ENCODE results near the gene NRARP. TPM values are rescaled to one million over a fixed set of nuclear protein-coding genes. Genes with fewer than 3 reads are reported as not detected.

The NRARP gene
- total and polyA plus RNA-seq, 2 donors (not counting 1 experiment from before 2014, with no cell fraction given) = 5.7 to 11.5 TPM

DNA sequence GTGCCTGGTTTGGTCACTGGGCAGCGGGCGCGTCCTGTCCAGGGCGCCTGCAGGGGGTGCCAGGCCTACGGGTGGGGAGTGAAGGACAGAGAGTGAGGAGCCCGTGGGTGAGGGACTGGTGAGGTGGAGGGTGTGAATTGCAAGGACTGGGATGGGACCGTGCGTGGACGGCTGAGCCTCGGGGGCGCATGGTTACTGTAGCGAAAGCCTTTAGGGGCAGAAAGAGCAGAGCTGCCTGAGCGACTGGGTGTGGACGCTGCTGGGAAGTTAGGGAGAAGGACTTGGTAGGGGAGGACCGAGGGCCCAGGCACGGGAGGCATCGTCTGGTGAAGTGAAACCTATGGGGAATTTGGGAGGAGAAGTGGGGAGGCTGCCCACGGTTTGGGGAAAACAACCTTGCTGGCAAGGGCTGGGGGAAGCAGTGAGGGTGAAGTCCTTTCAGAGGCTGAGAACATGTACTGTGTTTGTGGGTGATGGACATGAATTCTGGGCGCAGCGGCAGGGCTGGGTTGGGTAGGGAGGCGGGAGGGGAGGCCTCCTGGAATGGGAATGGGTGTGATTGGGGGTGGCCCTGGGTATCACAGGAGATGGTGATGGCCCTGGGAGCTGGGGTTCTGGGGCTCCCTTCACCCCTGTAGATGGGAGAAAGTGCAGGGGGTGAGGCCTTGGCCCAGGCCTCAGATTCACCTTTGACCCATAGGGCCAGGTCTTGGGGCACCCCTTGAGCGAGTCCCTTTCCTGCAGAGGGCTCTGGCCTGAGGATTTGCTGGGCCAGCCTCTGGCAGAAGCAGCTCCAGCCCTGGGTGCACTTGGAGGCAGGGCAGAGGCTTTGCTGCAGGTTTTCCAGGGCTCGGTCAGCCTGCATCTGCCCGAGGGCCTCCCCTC is 26.2 kb downstream of the NRARP start:
- intact Hi-C loops (cut with micrococcal nuclease) = loop anchor here (1.0 kb wide), 1 partner anchor 44 kb away; no protein-coding TSS in a partner anchor
- WGBS (ENCODE audit: insufficient coverage) = 79% methylated on average over 24 of the region's 24 CpGs
- ATAC-seq (ENCODE audit: low read depth) = no peak
- peak overlapping the region; percentile 76 to 79 for H3K27ac ChIP-seq (ENCODE audit: low read length in 2 of 2)
- TF ChIP-seq, protein P1, sequence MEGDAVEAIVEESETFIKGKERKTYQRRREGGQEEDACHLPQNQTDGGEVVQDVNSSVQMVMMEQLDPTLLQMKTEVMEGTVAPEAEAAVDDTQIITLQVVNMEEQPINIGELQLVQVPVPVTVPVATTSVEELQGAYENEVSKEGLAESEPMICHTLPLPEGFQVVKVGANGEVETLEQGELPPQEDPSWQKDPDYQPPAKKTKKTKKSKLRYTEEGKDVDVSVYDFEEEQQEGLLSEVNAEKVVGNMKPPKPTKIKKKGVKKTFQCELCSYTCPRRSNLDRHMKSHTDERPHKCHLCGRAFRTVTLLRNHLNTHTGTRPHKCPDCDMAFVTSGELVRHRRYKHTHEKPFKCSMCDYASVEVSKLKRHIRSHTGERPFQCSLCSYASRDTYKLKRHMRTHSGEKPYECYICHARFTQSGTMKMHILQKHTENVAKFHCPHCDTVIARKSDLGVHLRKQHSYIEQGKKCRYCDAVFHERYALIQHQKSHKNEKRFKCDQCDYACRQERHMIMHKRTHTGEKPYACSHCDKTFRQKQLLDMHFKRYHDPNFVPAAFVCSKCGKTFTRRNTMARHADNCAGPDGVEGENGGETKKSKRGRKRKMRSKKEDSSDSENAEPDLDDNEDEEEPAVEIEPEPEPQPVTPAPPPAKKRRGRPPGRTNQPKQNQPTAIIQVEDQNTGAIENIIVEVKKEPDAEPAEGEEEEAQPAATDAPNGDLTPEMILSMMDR (IDR thresholded peaks at IDR 0.05) = no peak
- TF ChIP-seq EZH2 (IDR thresholded peaks at IDR 0.05; ENCODE audit: borderline replicate concordance, insufficient read depth, low read depth, low read length, poor library complexity, severe bottlenecking) = no peak
- no peaks in the 10 kb centered on the region for H3K27me3 ChIP-seq (replicated peaks in 1 of 4; ENCODE audit: control extremely low read depth in 1 of 4, control insufficient read depth in 3 of 4, insufficient read depth in 4 of 4, low read length in 3 of 4)
- H3K4me2 ChIP-seq (replicated peaks; ENCODE audit: low read depth, low read length, poor library complexity, severe bottlenecking) = peak overlapping the region; percentile 100
- H3K4me1 ChIP-seq (ENCODE audit: control insufficient read depth in 2 of 2, insufficient read depth in 2 of 2, low read length in 2 of 2) = peaks cover 30 to 61% of the 10 kb centered on the region in 2 donors
- Mint-ChIP-seq H3K27me3 (no peaks in the 10 kb centered on the region), H3K4me3 (peak overlapping the region; percentile 71), H3K27ac (peak overlapping the region; percentile 90), H3K9me3 (ENCODE audit: insufficient read depth) (no peaks in the 10 kb centered on the region), H3K4me1 (peaks cover 42% of the 10 kb centered on the region)
- H3K4me3 ChIP-seq (ENCODE audit: control extremely low read depth in 1 of 5, extremely low read depth in 1 of 5, insufficient read depth in 1 of 5, low read depth in 2 of 5, low read length in 4 of 5) = no peak overlapping the region
- no peak overlapping the region for H2AFZ ChIP-seq (ENCODE audit: insufficient read depth, low read depth, low read length, poor library complexity, severe bottlenecking)
- H4K20me1 ChIP-seq (ENCODE audit: control insufficient read depth, insufficient read depth, low read length, poor library complexity, severe bottlenecking) = peaks cover 16% of the 10 kb centered on the region
- no peak overlapping the region for H3K9ac ChIP-seq (ENCODE audit: low read length)
- CTCF ChIA-PET = interaction anchor here (1.0 to 1.9 kb wide), 3 partner anchors 11 to 39 kb away, joined by 3 to 7 read pairs (median 3); no protein-coding TSS in a partner anchor
- H3K79me2 ChIP-seq (ENCODE audit: control insufficient read depth, insufficient read depth, low read length) = peaks cover 42% of the 10 kb centered on the region
- no peaks in the 10 kb centered on the region for H3K9me3 ChIP-seq (ENCODE audit: control extremely low read depth in 1 of 3, control insufficient read depth in 2 of 3, insufficient read depth in 1 of 3, low read length in 2 of 3)
- POLR2A ChIA-PET = no interaction called here
- peak; percentile 12 for DNase-seq
- H3K36me3 ChIP-seq (replicated peaks in 1 of 2; ENCODE audit: control extremely low read depth in 1 of 2, control insufficient read depth in 1 of 2, extremely low read depth in 1 of 2, insufficient read depth in 2 of 2, low read length in 1 of 2) = peaks cover 0 to 14% of the 10 kb centered on the region in 2 experiments

DNA sequence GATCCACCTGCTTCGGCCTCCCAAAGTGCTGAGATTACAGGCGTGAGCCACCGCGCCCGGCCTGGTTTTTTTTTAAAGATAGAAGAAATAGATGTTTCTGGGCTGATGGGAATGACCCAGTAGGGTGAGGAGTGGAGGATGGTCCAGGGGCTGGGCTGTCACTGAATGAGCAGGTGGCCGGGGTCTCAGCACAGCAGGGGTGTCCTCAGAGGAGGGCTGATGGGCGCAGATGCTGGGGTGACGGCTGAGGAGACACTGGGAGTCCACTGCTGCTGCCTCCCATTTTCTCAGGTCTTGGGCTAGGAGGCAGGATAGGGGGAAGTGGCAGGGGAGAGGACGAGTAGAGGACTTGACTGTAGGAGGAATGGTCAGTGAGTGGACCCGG is 26.9 kb downstream of the NRARP start:
- Histone ChIP-seq H2AFZ (ENCODE audit: insufficient read depth, low read depth, low read length, poor library complexity, severe bottlenecking) (no peak overlapping the region), H3K27me3 (replicated peaks in 1 of 4; ENCODE audit: control extremely low read depth in 1 of 4, control insufficient read depth in 3 of 4, insufficient read depth in 4 of 4, low read length in 3 of 4) (no peaks in the 10 kb centered on the region), H3K9me3 (ENCODE audit: control extremely low read depth in 1 of 3, control insufficient read depth in 2 of 3, insufficient read depth in 1 of 3, low read length in 2 of 3) (no peaks in the 10 kb centered on the region), H3K27ac (ENCODE audit: low read length in 2 of 2) (peak overlapping the region in 1 of 2 donors; percentile 79), H3K79me2 (ENCODE audit: control insufficient read depth, insufficient read depth, low read length) (peaks cover 40% of the 10 kb centered on the region), H3K4me2 (replicated peaks; ENCODE audit: low read depth, low read length, poor library complexity, severe bottlenecking) (peak overlapping the region; percentile 100), H3K9ac (ENCODE audit: low read length) (no peak overlapping the region), H3K36me3 (replicated peaks in 1 of 2; ENCODE audit: control extremely low read depth in 1 of 2, control insufficient read depth in 1 of 2, extremely low read depth in 1 of 2, insufficient read depth in 2 of 2, low read length in 1 of 2) (peaks cover 0 to 10% of the 10 kb centered on the region in 2 experiments), H4K20me1 (ENCODE audit: control insufficient read depth, insufficient read depth, low read length, poor library complexity, severe bottlenecking) (peaks cover 10% of the 10 kb centered on the region), H3K4me1 (ENCODE audit: control insufficient read depth in 2 of 2, insufficient read depth in 2 of 2, low read length in 2 of 2) (peaks cover 30 to 60% of the 10 kb centered on the region in 2 donors), H3K4me3 (ENCODE audit: control extremely low read depth in 1 of 5, extremely low read depth in 1 of 5, insufficient read depth in 1 of 5, low read depth in 2 of 5, low read length in 4 of 5) (no peak overlapping the region)
- ChIA-PET CTCF (interaction anchor here (0.9 kb wide), 1 partner anchor 14 kb away, joined by 4 read pairs; no protein-coding TSS in a partner anchor), POLR2A (no interaction called here)
- Mint-ChIP-seq H3K27ac (peak overlapping the region; percentile 90), H3K4me1 (peaks cover 39% of the 10 kb centered on the region), H3K27me3 (no peaks in the 10 kb centered on the region), H3K9me3 (ENCODE audit: insufficient read depth) (no peaks in the 10 kb centered on the region), H3K4me3 (peak overlapping the region; percentile 71)
- intact Hi-C loops (cut with micrococcal nuclease) = no loop called here
- ATAC-seq (ENCODE audit: low read depth) (no peak), DNase-seq (no peak)
- TF ChIP-seq EZH2 (IDR thresholded peaks at IDR 0.05; ENCODE audit: borderline replicate concordance, insufficient read depth, low read depth, low read length, poor library complexity, severe bottlenecking) = no peak
- TF ChIP-seq, protein P1 (IDR thresholded peaks at IDR 0.05) = no peak
- 88% methylated on average over 10 of the region's 10 CpGs for WGBS (ENCODE audit: insufficient coverage)
